ENCODE results near the gene PDE3B. TPM values are rescaled to one million over a fixed set of nuclear protein-coding genes. Genes with fewer than 3 reads are reported as not detected.
"Not testable (repeated sequence)": the region's sequence is repeated elsewhere in the genome, so short reads cannot be mapped to it uniquely, and the experiment has no call there.

PDE3B gene
- polyA plus RNA-seq, 1 experiment, result 0.10 TPM

GRCh38 chr11:14687456-14687855 is 43.9 kb downstream of the PDE3B start:
- DNase-seq (ENCODE audit: low read depth, low spot score), result no peak
- H3K9me3 ChIP-seq (ENCODE audit: control insufficient read depth, insufficient read depth, low read length), result no peaks in the 10 kb centered on the region; the same call in 1 of the 2 replicates
- no peaks in the 10 kb centered on the region for H3K27me3 ChIP-seq (ENCODE audit: control insufficient read depth, insufficient read depth, low read length)
- no peak overlapping the region for H3K27ac ChIP-seq (ENCODE audit: low read depth, low read length)
- ChIA-PET CTCF (interaction anchor here (0.6 kb wide), 1 partner anchor 17 kb away, joined by 3 read pairs; no protein-coding TSS in a partner anchor), POLR2A (no interaction called here)
- no peak for TF ChIP-seq CTCF (IDR thresholded peaks at IDR 0.05; ENCODE audit: low read depth, low read length)
- no peak overlapping the region for H3K4me3 ChIP-seq (ENCODE audit: low read depth, low read length)

GRCh38 chr11:14687943-14688627 is 44.5 kb downstream of the PDE3B start:
- DNase-seq (ENCODE audit: low read depth, low spot score), result no peak
- TF ChIP-seq CTCF (IDR thresholded peaks at IDR 0.05; ENCODE audit: low read depth, low read length), result no peak
- POLR2A ChIA-PET, result no interaction called here
- H3K27ac ChIP-seq (ENCODE audit: low read depth, low read length), result no peak overlapping the region
- CTCF ChIA-PET, result no interaction called here
- no peaks in the 10 kb centered on the region for H3K27me3 ChIP-seq (ENCODE audit: control insufficient read depth, insufficient read depth, low read length)
- H3K9me3 ChIP-seq (ENCODE audit: control insufficient read depth, insufficient read depth, low read length), result no peaks in the 10 kb centered on the region; the same call in 1 of the 2 replicates
- H3K4me3 ChIP-seq (ENCODE audit: low read depth, low read length), result no peak overlapping the region

GRCh38 chr11:14695656-14696055 is 52.1 kb downstream of the PDE3B start:
- POLR2A ChIA-PET; H3K27me3 ChIP-seq (ENCODE audit: control insufficient read depth, insufficient read depth, low read length); CTCF ChIA-PET; H3K9me3 ChIP-seq (ENCODE audit: control insufficient read depth, insufficient read depth, low read length); H3K4me3 ChIP-seq (ENCODE audit: low read depth, low read length); H3K27ac ChIP-seq (ENCODE audit: low read depth, low read length); DNase-seq (ENCODE audit: low read depth, low spot score): not testable (repeated sequence)

- Histone ChIP-seq H3K27me3 (ENCODE audit: control insufficient read depth, insufficient read depth, low read length) (no peaks in the 10 kb centered on the region), H3K9me3 (ENCODE audit: control insufficient read depth, insufficient read depth, low read length) (no peaks in the 10 kb centered on the region), H3K4me3 (ENCODE audit: low read depth, low read length) (no peak overlapping the region), H3K27ac (ENCODE audit: low read depth, low read length) (no peak overlapping the region)
- CTCF ChIA-PET, result no interaction called here
- POLR2A ChIA-PET, result no interaction called here
- no peak for DNase-seq (ENCODE audit: low read depth, low spot score)
- TF ChIP-seq CTCF (IDR thresholded peaks at IDR 0.05; ENCODE audit: low read depth, low read length), result no peak
Observed at GRCh38 chr11:14698771-14699170, 55.2 kb downstream of the PDE3B start.

GRCh38 chr11:14700593-14700992 is 57.0 kb downstream of the PDE3B start:
- Histone ChIP-seq H3K4me3 (ENCODE audit: low read depth, low read length) (no peak overlapping the region), H3K9me3 (ENCODE audit: control insufficient read depth, insufficient read depth, low read length) (no peaks in the 10 kb centered on the region), H3K27ac (ENCODE audit: low read depth, low read length) (no peak overlapping the region), H3K27me3 (ENCODE audit: control insufficient read depth, insufficient read depth, low read length) (no peaks in the 10 kb centered on the region)
- POLR2A ChIA-PET, result no interaction called here
- DNase-seq (ENCODE audit: low read depth, low spot score), result no peak
- no peak for TF ChIP-seq CTCF (IDR thresholded peaks at IDR 0.05; ENCODE audit: low read depth, low read length)
- CTCF ChIA-PET, result no interaction called here
